ENCODE results near the gene ZNF316. TPM values are rescaled to one million over a fixed set of nuclear protein-coding genes. Genes with fewer than 3 reads are reported as not detected.

The ZNF316 gene
- total and polyA plus RNA-seq, 2 experiments from 2014 or later = 16.9 to 26.7 TPM

GRCh38 chr7:6691103-6691502, 54.0 kb downstream of the ZNF316 start:
- peaks cover 100% of the 10 kb centered on the region for H3K9me3 ChIP-seq (ENCODE audit: low read depth)
- no peak for DNase-seq (ENCODE audit: low spot score)
- H3K36me3 ChIP-seq (replicated peaks; ENCODE audit: insufficient read depth, low read depth) = peaks cover 88% of the 10 kb centered on the region

GRCh38 chr7:6691609-6692106, 54.5 kb downstream of the ZNF316 start:
- Histone ChIP-seq H3K4me1 (ENCODE audit: insufficient read depth) (no peaks in the 10 kb centered on the region), H3K27ac (no peak overlapping the region), H3K4me2 (no peak overlapping the region), H3K36me3 (replicated peaks; ENCODE audit: insufficient read depth, low read depth) (peaks cover 88% of the 10 kb centered on the region), H3K27me3 (no peaks in the 10 kb centered on the region), H2AFZ (no peak overlapping the region), H4K20me1 (ENCODE audit: insufficient read depth, poor library complexity, severe bottlenecking) (no peaks in the 10 kb centered on the region), H3K4me3 (peak overlapping the region; percentile 9), H3K9me2 (replicated peaks; ENCODE audit: insufficient read depth) (no peaks in the 10 kb centered on the region), H3K9me3 (ENCODE audit: low read depth) (peaks cover 100% of the 10 kb centered on the region), H3K79me2 (peaks cover 6% of the 10 kb centered on the region)
- DNase-seq (ENCODE audit: low spot score) = no peak
- WGBS (ENCODE audit: low lambda C conversion rate, missing lambda C conversion rate) = 98% methylated on average over 5 of the region's 5 CpGs
- TF ChIP-seq EZH2phosphoT487 (IDR thresholded peaks at IDR 0.05; ENCODE audit: low read depth, severe bottlenecking, unreplicated experiment) = no peak
- TF ChIP-seq CTCF (IDR thresholded peaks at IDR 0.05; ENCODE audit: poor library complexity) = no peak
- no peak for TF ChIP-seq EZH2 (IDR thresholded peaks at IDR 0.05; ENCODE audit: borderline replicate concordance)

More at GRCh38 chr7:6691103-6691502, 54.0 kb downstream of the ZNF316 start:
- no peak overlapping the region for H3K4me2 ChIP-seq
- H4K20me1 ChIP-seq (ENCODE audit: insufficient read depth, poor library complexity, severe bottlenecking) = no peaks in the 10 kb centered on the region
- no peak overlapping the region for H2AFZ ChIP-seq
- H3K27me3 ChIP-seq = no peaks in the 10 kb centered on the region
- H3K9me2 ChIP-seq (replicated peaks; ENCODE audit: insufficient read depth) = no peaks in the 10 kb centered on the region
- no peaks in the 10 kb centered on the region for H3K4me1 ChIP-seq (ENCODE audit: insufficient read depth)
- TF ChIP-seq EZH2phosphoT487 (IDR thresholded peaks at IDR 0.05; ENCODE audit: low read depth, severe bottlenecking, unreplicated experiment) (no peak), CTCF (IDR thresholded peaks at IDR 0.05; ENCODE audit: poor library complexity) (no peak), EZH2 (IDR thresholded peaks at IDR 0.05; ENCODE audit: borderline replicate concordance) (no peak)
- H3K27ac ChIP-seq = no peak overlapping the region
- H3K4me3 ChIP-seq = peak overlapping the region; percentile 9
- WGBS (ENCODE audit: low lambda C conversion rate, missing lambda C conversion rate) = 100% methylated on average over 4 of the region's 4 CpGs
- peaks cover 6% of the 10 kb centered on the region for H3K79me2 ChIP-seq

GRCh38 chr7:6700793-6701192, 63.7 kb downstream of the ZNF316 start:
- WGBS (ENCODE audit: low lambda C conversion rate, missing lambda C conversion rate) = 94% methylated on average over 5 of the region's 5 CpGs
- no peaks in the 10 kb centered on the region for H3K27me3 ChIP-seq
- peaks cover 75% of the 10 kb centered on the region for H3K79me2 ChIP-seq
- H3K4me3 ChIP-seq = no peak overlapping the region
- peaks cover 57% of the 10 kb centered on the region for H3K9me3 ChIP-seq (ENCODE audit: low read depth)
- no peak overlapping the region for H3K4me2 ChIP-seq
- H3K4me1 ChIP-seq (ENCODE audit: insufficient read depth) = peaks cover 9% of the 10 kb centered on the region
- H3K27ac ChIP-seq = no peak overlapping the region
- H3K36me3 ChIP-seq (replicated peaks; ENCODE audit: insufficient read depth, low read depth) = peaks cover 42% of the 10 kb centered on the region
- H2AFZ ChIP-seq = no peak overlapping the region
- no peak for DNase-seq (ENCODE audit: low spot score)
- H4K20me1 ChIP-seq (ENCODE audit: insufficient read depth, poor library complexity, severe bottlenecking) = peaks cover 6% of the 10 kb centered on the region
- no peak for TF ChIP-seq EZH2phosphoT487 (IDR thresholded peaks at IDR 0.05; ENCODE audit: low read depth, severe bottlenecking, unreplicated experiment)
- no peak for TF ChIP-seq CTCF (IDR thresholded peaks at IDR 0.05; ENCODE audit: poor library complexity)
- TF ChIP-seq EZH2 (IDR thresholded peaks at IDR 0.05; ENCODE audit: borderline replicate concordance) = no peak
- H3K9me2 ChIP-seq (replicated peaks; ENCODE audit: insufficient read depth) = no peaks in the 10 kb centered on the region
